OCI-LY1 (cell line): ENCODE measurements around the gene DNAJC30.
A peak's percentile ranks its signal among the peaks of the same experiment; 100 is the strongest.

ENCODE experiments used
- H2AFZ ChIP-seq: fragments of 200-600 bp; sonication (generic), shearing (Covaris generic); 2 replicates; pipeline ENCODE4 v1.6.0; 2014; ENCODE audit warnings: antibody characterized with exemption, mild to moderate bottlenecking, low read length
- H3F3A ChIP-seq: fragments of 200-600 bp; sonication (generic), shearing (Covaris generic); 2 replicates; pipeline ENCODE4 v1.6.0; 2014; ENCODE audit warnings: mild to moderate bottlenecking, antibody characterized with exemption, low read length, moderate library complexity; ENCODE audit not compliant: insufficient read depth
- H3K27ac ChIP-seq: fragments of 200-600 bp; sonication (generic); 2 replicates; pipeline ENCODE4 v1.5.1; 2014; ENCODE audit warnings: low read length, mixed run types, mild to moderate bottlenecking, low read depth; ENCODE audit not compliant: poor library complexity, severe bottlenecking
- H3K27me3 ChIP-seq: fragments of 200-600 bp; sonication (generic); 2 replicates; pipeline ENCODE4 v1.6.0; 2014; ENCODE audit warnings: antibody characterized with exemption, mild to moderate bottlenecking, low read length, moderate library complexity; ENCODE audit not compliant: insufficient read depth
- H3K36me3 ChIP-seq: fragments of 200-600 bp; sonication (generic); 2 replicates; pipeline ENCODE4 v1.6.1; 2014; ENCODE audit warnings: mild to moderate bottlenecking, antibody characterized with exemption, low read length, moderate library complexity, mixed read lengths; ENCODE audit not compliant: insufficient read depth
- H3K4me1 ChIP-seq: fragments of 200-600 bp; sonication (generic); 2 replicates; pipeline ENCODE4 v1.5.1; 2014; ENCODE audit warnings: mild to moderate bottlenecking, low read length, moderate library complexity; ENCODE audit not compliant: insufficient read depth, severe bottlenecking
- H3K4me2 ChIP-seq: fragments of 200-600 bp; sonication (generic), shearing (Covaris generic); 2 replicates; pipeline ENCODE4 v1.6.1; 2014; ENCODE audit warnings: low read length
- H3K4me3 ChIP-seq: fragments of 200-600 bp; sonication (generic); 2 replicates; pipeline ENCODE4 v1.5.1; 2014; ENCODE audit warnings: low read length, low read depth, mild to moderate bottlenecking, mixed read lengths; ENCODE audit not compliant: poor library complexity, severe bottlenecking
- H3K79me2 ChIP-seq: fragments of 200-600 bp; shearing (Covaris generic); 2 replicates; pipeline ENCODE4 v1.6.1; 2016; ENCODE audit warnings: mixed run types, low read length, mixed read lengths; ENCODE audit not compliant: insufficient read depth
- H3K9ac ChIP-seq: fragments of 200-600 bp; sonication (generic), shearing (Covaris generic); 2 replicates; pipeline ENCODE4 v1.6.1; 2014; ENCODE audit warnings: mild to moderate bottlenecking, low read length, mixed read lengths
- H3K9me2 ChIP-seq: fragments of 200-600 bp; sonication (generic), shearing (Covaris generic); 2 replicates; pipeline ENCODE4 v1.6.1; 2014; ENCODE audit warnings: low read depth, mild to moderate bottlenecking, low read length, mixed read lengths
- H3K9me3 ChIP-seq: fragments of 200-600 bp; shearing (Covaris generic); 2 replicates; pipeline ENCODE4 v1.6.1; 2014; ENCODE audit warnings: low read length, mixed read lengths
- H4K20me1 ChIP-seq: fragments of 200-600 bp; sonication (generic), shearing (Covaris generic); 2 replicates; pipeline ENCODE4 v1.6.0; 2016; ENCODE audit warnings: mild to moderate bottlenecking, low read length; ENCODE audit not compliant: insufficient read depth
- CTCF ChIP-seq: fragments of 200-600 bp; sonication (generic), shearing (Covaris generic); IDR thresholded peaks from 2 replicates; pipeline ENCODE4 v1.5.1; 2017; ENCODE audit warnings: mild to moderate bottlenecking, antibody characterized with exemption, low read length, moderate library complexity, mixed read lengths
- EZH2 ChIP-seq: fragments of 200-600 bp; sonication (generic), shearing (Covaris generic); IDR thresholded peaks from 2 replicates; pipeline ENCODE4 v1.8.0; 2017; ENCODE audit warnings: borderline replicate concordance, mixed run types, mild to moderate bottlenecking, antibody characterized with exemption, low read length, moderate library complexity, mixed read lengths

DNAJC30 gene

GRCh38 chr7:73648593-73649332 is 34.5 kb downstream of the DNAJC30 start:
- Histone ChIP-seq H3K4me2 (no peak overlapping the region), H3K9me2 (no peaks in the 10 kb centered on the region), H2AFZ (no peak overlapping the region), H4K20me1 (no peaks in the 10 kb centered on the region), H3K9me3 (no peaks in the 10 kb centered on the region), H3K9ac (no peak overlapping the region), H3K4me3 (no peak overlapping the region), H3K27me3 (no peaks in the 10 kb centered on the region), H3F3A (no peaks in the 10 kb centered on the region), H3K4me1 (peaks cover 5% of the 10 kb centered on the region), H3K79me2 (no peaks in the 10 kb centered on the region), H3K27ac (no peak overlapping the region), H3K36me3 (no peaks in the 10 kb centered on the region)
- no peak for TF ChIP-seq EZH2
- TF ChIP-seq CTCF = no peak

- Histone ChIP-seq H3K9ac (no peak overlapping the region), H2AFZ (no peak overlapping the region), H3F3A (no peaks in the 10 kb centered on the region), H3K4me3 (peak overlapping the region; percentile 40), H3K36me3 (no peaks in the 10 kb centered on the region), H3K27ac (no peak overlapping the region), H3K9me3 (no peaks in the 10 kb centered on the region), H3K27me3 (no peaks in the 10 kb centered on the region), H3K9me2 (no peaks in the 10 kb centered on the region), H3K79me2 (no peaks in the 10 kb centered on the region), H3K4me2 (peak overlapping the region; percentile 54), H4K20me1 (no peaks in the 10 kb centered on the region), H3K4me1 (peaks cover 5% of the 10 kb centered on the region)
- no peak for TF ChIP-seq CTCF
- no peak for TF ChIP-seq EZH2
Measured at GRCh38 chr7:73647725-73648592, 35.3 kb downstream of the DNAJC30 start.

- no peaks in the 10 kb centered on the region for H3K27me3 ChIP-seq
- H3K9ac ChIP-seq = no peak overlapping the region
- no peak overlapping the region for H3K27ac ChIP-seq
- no peaks in the 10 kb centered on the region for H3K36me3 ChIP-seq
- H2AFZ ChIP-seq = no peak overlapping the region
- H3K9me3 ChIP-seq = no peaks in the 10 kb centered on the region
- no peak overlapping the region for H3K4me3 ChIP-seq
- H3F3A ChIP-seq = no peaks in the 10 kb centered on the region
- no peaks in the 10 kb centered on the region for H3K9me2 ChIP-seq
- no peaks in the 10 kb centered on the region for H3K79me2 ChIP-seq
- H3K4me2 ChIP-seq = no peak overlapping the region
- H3K4me1 ChIP-seq = peaks cover 5% of the 10 kb centered on the region
- no peaks in the 10 kb centered on the region for H4K20me1 ChIP-seq
- TF ChIP-seq EZH2 (no peak), CTCF (no peak)
Measured at GRCh38 chr7:73646785-73647724, 36.2 kb downstream of the DNAJC30 start.
